GM19025 (cell line): Measurements from ENCODE around the gene PDPR.
"Not testable (repeated sequence)": the region's sequence is repeated elsewhere in the genome, so short reads cannot be mapped to it uniquely, and the experiment has no call there.

Experiments used
- ATAC-seq: cut with Tn5 transposase; IDR thresholded peaks from one replicate; pipeline ENCODE4 v1.9.1; 2021; ENCODE audit warnings: mild to moderate bottlenecking, low read depth, moderate library complexity; ENCODE audit not compliant: unreplicated experiment

Gene PDPR

DNA sequence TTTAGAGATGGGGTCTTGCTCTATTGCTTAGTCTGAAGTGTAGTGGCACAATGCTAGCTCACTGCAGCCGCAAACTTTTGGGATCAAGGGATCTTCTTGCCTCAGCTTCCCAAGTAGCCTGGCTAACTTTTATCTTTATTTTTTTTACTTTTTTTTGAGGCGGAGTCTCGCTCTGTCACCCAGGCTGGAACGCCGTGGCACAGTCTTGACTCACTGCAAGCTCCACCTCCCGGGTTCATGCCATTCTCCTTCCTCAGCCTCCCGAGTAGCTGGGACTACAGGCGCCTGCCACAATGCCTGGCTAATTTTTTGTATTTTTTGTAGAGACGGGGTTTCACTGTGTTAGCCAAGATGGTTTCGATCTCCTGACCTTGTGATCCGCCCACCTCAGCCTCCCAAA, 12.1 kb downstream of the PDPR start:
- not testable (repeated sequence) for ATAC-seq

DNA sequence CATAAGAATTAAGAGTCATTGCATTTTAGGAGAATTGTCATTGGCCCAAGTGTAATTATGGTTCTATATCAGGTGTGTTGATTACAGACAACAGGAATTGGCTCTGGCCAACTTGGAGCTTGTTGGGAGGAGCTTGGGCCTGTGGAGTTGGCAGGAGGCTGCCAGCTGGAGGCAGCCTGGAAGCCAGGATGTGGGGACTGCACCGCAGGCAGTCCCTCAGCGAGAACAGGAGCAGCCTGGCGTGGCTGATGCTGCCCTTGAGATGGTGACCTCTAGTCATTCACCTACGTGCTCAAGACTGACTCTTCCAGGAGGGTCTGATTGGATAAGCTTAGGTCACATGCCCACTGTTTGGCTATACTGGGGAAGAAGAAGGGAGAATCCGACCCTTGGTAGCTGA, 13.6 kb downstream of the PDPR start:
- not testable (repeated sequence) for ATAC-seq

DNA sequence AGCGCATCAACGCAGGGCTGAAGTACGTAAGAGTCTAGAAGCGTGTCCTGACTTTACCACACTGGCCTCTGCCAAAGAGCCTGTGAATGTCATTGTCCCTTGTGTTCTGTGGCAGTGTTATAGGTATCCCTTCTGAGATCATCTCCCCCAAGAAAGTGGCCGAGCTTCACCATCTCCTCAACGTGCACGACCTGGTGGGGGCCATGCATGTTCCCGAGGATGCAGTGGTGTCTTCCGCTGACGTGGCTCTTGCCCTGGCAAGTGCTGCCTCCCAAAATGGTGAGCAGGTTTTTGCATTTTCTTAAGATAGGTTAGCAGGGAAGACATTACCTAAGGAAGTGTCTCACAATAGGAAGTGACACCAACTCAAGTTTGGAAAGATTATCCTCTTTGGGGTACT, 14.7 kb downstream of the PDPR start:
- ATAC-seq, result not testable (repeated sequence)

DNA sequence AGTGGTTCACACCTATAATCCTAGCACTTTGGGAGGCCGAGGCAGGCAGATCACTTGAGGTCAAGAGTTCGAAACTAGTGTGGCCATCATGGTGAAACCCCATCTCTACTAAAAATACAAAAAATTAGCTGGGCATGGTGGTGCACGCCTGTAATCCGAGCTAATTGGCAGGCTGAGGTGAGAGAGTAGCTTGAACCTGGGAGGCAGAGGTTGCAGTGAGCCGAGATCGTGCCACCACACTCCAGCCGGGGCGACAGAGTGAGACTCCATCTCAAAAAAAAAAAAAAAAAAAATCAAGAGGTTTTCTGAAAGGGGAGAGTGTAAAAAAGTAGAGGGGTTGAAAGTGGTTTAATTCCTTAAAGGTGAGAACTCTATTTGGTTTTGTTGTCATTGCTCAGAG, 21.7 kb downstream of the PDPR start:
- not testable (repeated sequence) for ATAC-seq

DNA sequence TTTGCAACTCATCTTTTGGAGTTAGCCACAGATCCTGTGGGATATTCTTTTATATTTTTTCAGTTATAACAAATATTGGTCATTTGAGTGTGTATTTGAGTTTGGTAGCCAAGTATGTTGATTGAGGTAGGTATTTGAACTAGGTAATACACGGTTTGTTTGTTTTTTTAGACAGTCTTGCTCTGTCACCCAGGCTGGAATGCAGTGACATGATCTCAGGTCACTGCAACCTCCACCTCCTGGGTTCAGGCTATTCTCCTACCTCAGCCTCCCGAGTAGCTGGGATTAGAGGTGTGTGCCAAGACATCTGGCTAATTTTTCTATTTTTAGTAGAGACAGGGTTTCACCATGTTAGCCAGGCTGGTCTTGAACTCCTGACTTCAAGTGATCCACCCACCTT, 22.5 kb downstream of the PDPR start:
- not testable (repeated sequence) for ATAC-seq

GRCh38 chr16:70142739-70143138, 28.6 kb downstream of the PDPR start:
- not testable (repeated sequence) for ATAC-seq

DNA sequence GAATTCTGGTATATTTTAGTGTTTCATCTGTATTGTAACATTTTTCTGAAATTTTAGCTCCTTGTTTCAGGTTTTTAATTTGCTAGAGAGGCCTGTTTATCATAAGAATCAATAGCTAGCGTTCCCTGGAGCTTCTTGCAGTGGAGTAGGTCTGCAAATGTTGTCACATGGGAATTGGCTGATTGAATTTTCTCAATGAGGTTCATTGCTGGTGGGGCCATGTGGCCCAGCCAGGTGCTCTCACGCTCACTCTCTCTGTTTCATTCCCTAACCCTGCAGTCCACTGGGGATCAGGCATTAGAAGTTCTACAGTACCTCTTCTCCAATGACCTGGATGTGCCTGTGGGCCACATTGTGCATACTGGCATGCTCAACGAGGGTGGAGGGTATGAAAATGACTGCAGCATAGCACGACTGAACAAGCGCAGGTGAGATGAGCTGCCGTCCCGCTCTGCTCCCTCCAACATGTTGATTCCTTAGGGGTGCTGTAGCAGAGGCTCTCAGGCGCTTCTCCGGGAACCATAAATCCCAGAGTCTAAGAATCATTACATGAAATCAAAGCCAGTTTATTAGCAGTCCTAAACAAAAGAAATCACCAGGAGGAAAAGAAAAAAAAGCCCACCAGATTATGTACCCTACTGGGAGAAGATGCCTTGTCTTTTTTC, 29.2 kb downstream of the PDPR start:
- not testable (repeated sequence) for ATAC-seq

DNA sequence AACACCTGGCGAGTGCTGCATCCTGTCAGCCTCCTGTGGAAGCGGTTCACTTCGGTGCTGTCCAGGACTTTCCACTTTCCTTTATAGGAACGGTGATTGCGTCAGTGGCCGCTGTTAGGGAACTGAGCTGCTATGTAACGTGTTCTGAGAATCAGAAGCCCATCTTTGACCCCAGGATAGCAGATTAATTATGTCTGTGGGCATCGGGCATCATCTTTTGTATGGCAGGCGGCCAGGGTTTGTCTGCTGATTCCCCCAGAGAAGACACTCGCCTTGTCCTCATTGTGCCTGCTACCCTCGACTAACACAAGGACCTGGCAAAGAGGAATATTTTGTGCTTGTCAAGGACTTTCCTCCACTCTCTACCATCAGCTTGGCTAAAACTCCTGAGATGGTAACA, 33.7 kb downstream of the PDPR start:
- ATAC-seq, result not testable (repeated sequence)

- ATAC-seq, result not testable (repeated sequence)
These were observed 34.3 kb downstream of the PDPR start for GRCh38 chr16:70148453-70148852.

GRCh38 chr16:70149296-70149695, 35.2 kb downstream of the PDPR start:
- ATAC-seq, result not testable (repeated sequence)

DNA sequence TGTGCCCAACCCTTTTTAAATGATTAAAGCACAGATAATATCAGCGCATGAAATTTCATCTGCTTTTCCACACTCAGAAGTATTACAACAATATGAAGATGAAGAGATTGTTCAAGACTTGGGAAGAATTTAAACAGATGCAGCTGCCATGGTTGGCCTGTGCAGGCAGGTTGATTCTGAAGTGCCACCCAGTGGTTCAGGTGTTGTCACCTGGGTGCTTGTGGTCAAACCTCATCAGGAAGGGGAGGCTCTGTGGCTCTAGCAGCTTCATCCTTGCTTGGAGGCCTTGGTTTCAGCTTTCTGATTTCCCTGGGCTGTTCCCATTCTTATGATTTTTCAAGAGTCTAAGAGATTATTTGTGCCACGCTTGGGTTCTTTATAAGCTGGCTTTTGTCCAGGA, 37.3 kb downstream of the PDPR start:
- ATAC-seq, result no peak

GRCh38 chr16:70151941-70152509, 37.9 kb downstream of the PDPR start:
- no peak for ATAC-seq

DNA sequence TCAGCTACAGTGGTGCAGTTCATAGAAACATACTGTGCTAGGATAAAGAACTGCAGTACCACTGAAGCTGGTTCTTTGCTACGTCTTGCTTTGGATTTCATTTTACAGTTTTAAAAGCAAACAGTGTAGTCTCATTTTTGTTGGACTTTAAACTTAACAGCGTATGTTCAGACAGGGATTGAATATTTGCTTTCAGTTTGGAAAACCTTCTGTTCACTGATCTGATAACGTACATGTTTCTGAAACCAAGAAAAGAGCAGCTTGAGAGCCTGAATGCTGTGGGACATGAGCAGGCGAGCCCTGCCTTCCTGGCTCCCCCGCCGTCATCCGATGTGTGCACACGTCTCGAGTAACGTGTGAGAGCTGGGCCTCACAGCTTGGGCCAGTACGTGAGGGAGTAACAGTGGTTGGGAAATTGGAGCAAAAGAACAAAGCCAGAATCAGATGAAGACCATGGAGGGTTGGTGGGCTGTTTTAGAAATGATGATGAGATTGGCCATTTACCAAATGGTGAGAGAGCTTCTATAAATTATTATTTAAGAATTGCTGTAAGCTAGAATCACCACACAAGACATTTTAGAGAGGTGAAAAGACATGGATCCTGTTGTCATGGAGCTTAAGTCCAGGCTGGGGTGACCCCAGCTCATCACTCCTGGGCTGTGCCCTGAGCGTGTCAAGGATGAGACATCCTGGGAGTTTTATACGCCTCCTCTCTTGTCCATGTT, 38.6 kb downstream of the PDPR start:
- ATAC-seq, result no peak

- not testable (repeated sequence) for ATAC-seq
These were observed 40.6 kb downstream of the PDPR start for GRCh38 chr16:70154736-70155135.

GRCh38 chr16:70156207-70156978, 42.3 kb downstream of the PDPR start:
- no peak for ATAC-seq

- ATAC-seq, result no peak
These were observed 43.0 kb downstream of the PDPR start for GRCh38 chr16:70157105-70157476.

- no peak for ATAC-seq
These were observed 43.5 kb downstream of the PDPR start for GRCh38 chr16:70157477-70158260.

DNA sequence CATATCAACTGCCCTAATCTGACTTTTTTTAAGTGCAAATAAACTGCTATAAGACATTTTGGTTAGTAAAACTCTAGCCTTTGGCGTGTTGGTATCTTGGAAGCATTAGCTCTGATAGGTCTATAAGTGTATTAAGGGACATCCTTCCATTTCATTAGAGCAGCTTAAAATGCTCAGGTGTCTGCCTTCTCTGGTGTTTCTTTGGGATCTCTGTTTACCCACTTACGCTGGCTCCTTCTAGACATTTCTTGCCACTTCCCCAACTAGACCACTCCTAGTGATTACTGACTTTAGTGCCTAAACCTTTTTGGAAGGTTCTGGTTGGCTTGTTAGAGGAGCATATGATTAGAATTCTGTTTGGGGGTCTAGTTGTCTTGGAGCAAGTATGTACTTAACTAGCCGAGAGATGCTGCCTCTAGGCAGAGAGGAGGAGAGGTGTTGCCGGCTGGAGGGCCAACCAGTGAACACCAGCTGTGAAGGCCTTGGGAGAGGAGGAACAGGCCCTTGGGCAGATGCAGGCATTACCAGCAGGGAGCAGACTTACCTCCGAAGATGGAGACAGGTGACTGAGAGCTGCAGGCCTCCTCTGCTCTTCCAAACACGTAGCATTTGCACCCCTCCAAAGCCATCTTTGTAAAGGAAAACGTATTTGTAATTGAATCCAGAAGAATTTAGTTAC, 44.3 kb downstream of the PDPR start:
- no peak for ATAC-seq
